Stimulated activated CD8-positive, alpha-beta memory T cell treated with anti-CD3 and anti-CD28 coated beads, Interleukin-4, amount 100 ng/mL, for 48 hours (primary cell): ENCODE measurements around the gene ITGAL.
"Not testable (repeated sequence)": the region's sequence is repeated elsewhere in the genome, so short reads cannot be mapped to it uniquely, and the experiment has no call there.

Experiments
- DNase-seq: peaks from one replicate; pipeline ENCODE4 v3.0.0-alpha.2; 2020

The ITGAL gene

GRCh38 chr16:30457743-30458560, 14.6 kb upstream of the ITGAL start:
- peak; percentile 37 for DNase-seq

DNA sequence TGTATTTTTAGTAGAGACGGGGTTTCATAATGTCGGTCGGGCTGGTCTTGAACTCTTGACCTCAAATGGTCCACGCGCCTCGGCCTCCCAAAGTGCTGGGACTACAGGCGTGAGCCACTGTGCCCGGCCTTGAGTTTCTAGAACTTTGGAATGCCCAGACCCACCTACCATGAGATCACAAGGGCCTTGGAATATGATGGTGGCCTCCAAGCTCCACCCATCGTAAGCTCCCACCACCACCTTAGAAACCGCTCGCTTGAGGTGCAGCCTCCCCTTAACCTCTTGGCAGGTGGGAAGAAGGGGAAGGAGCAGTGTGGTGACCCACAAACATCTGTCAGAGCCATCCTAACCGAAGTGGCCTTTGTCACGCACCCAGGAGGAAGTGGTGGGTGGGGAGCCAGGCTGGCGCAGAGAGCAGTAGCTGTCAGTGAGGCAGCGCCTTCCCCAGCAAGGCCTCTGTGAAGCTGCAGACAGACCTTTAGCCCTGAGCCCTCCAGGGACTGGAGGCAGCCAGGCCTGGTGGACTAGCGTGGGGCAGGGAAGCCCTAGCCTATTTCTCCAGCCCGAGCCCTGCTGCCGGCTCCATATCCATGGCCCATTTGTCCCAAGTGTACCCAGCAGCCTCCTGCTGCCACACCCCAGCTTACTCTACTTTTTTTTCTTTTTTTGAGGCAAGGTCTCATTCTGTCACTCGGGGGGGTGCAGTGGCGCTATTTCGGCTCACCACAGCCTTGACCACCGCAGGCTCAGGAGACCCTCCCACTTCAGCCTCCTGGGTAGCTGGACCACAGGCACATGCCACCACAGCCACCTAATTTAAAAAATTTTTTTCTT, 13.8 kb upstream of the ITGAL start:
- DNase-seq, result peak; percentile 91

DNA sequence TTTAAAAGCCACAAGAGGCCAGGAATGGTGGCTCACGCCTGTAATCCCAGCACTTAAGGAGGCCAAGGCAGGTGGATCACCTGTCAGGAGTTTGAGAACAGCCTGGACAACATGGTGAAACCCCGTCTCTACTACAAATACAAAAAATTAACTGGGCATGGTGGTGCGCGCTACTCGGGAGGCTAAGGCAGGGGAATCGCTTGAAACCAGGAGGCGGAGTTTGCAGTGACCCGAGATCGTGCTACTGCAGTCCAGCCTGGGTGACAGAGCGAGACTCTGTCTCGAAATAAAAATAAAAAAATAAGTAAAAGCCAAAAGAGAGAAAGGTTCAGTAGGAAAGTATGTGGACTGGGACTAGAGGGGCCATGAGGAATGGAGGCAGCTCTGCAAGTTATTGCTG, 13.1 kb upstream of the ITGAL start:
- no peak for DNase-seq

GRCh38 chr16:30461426-30461825, 11.1 kb upstream of the ITGAL start:
- not testable (repeated sequence) for DNase-seq

GRCh38 chr16:30464078-30464477, 8.5 kb upstream of the ITGAL start:
- DNase-seq, result no peak

DNA sequence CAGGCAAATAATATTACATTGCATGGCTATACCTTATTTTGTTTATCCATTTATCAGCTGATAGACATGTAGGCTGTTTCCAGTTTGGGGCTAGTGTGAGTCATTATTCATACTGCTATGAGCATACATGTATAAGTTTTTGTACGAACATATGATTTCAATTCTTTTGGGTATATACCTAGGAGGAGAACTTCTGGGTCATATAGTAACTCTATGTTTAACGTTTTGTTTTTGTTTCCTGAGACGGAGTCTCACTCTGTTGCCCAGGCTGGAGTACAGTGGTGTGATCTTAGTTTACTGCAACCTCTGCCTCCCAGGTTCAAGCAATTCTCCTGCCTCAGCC, 2.4 kb upstream of the ITGAL start:
- DNase-seq, result no peak

DNA sequence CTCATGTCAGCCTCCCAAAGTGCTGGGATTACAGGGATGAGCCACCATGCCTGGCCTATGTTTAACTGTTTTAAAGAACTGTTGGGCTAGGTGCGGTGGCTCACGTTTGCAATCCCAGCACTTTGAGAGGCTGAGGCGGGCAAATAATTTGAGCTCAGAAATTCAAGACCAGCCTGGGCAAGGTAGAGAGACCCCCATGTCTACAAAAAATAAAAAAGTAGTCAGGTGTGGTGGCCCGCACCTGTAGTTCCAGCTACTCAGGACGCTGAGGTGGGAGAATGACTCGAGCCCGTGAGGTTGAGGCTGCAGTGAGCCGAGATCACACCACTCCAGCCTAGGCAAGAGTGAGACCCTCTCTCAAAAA, 1.9 kb upstream of the ITGAL start:
- no peak for DNase-seq

GRCh38 chr16:30473231-30474073, 910 bp downstream of the ITGAL start:
- peak; percentile 83 for DNase-seq

DNA sequence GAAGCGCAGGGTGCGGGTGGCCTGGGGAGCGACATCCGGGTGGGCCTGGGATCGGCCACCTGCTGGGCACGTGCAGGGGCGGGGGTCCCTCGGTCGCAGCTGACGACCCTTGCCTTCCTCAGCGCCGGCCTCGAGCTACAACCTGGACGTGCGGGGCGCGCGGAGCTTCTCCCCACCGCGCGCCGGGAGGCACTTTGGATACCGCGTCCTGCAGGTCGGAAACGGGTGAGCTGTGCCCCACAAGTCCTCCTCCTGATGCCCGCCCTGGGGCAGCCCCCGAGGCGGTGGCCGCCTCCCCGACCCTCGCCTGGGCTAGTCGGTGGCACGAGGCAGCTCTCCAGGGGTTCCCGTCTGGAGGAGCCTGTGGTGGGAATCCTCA, 1.5 kb downstream of the ITGAL start:
- DNase-seq, result no peak

DNA sequence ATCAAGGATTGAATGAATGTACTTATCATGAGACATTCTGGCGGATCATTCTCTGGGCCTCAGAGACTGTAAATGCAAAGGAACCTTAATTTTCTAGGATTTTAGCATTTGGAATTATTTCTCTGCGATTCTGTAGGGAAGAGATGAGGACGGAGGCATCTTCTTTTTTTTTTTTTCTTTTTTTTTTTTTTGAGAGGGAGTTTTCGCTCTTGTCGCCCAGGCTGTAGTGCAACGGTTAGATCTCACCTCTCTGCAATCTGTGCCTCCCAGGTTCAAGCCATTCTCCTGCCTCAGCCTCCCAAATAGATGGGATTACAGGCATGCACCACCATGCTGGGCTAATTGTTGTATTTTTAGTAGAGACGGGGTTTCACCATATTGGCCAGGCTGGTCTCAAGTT, 2.1 kb downstream of the ITGAL start:
- DNase-seq, result no peak

DNA sequence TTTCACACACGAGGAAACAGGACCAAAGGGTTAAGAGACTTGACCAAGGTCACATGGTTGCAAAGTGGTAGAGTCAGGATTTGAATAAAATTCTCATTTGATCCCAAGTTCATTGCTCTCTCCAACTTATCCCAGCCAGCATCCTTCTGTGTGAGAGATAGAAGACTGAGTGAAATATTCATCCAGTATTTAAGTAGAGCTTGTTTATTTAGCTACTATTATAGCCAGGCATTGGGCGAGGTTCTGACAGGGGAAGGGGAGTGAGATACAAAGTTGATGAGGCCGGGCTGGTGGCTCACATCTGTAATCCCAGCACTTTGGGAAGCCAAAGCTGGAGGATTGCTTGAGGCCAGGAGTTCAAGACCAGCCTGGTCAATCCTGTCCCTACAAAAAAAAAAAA, 4.4 kb downstream of the ITGAL start:
- no peak for DNase-seq

DNA sequence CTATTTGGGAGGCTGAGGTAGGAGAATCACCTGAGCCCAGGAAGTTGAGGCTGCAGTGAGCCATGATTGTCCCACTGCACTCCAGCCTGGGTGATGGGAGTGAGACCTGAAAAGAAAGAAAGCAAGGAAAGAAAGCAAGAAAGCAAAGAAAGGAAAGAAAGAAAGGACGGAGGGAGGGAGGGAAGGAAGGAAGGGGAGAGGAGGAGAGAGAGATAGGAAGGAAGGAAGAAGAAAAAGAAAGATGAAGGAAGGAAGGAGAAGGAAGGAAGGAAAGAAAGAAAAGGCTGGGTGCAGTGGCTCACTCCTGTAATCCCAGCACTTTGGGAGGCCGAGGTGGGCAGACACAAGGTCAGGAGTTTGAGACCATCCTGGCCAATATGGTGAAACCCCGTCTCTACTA, 5.2 kb downstream of the ITGAL start:
- not testable (repeated sequence) for DNase-seq

DNA sequence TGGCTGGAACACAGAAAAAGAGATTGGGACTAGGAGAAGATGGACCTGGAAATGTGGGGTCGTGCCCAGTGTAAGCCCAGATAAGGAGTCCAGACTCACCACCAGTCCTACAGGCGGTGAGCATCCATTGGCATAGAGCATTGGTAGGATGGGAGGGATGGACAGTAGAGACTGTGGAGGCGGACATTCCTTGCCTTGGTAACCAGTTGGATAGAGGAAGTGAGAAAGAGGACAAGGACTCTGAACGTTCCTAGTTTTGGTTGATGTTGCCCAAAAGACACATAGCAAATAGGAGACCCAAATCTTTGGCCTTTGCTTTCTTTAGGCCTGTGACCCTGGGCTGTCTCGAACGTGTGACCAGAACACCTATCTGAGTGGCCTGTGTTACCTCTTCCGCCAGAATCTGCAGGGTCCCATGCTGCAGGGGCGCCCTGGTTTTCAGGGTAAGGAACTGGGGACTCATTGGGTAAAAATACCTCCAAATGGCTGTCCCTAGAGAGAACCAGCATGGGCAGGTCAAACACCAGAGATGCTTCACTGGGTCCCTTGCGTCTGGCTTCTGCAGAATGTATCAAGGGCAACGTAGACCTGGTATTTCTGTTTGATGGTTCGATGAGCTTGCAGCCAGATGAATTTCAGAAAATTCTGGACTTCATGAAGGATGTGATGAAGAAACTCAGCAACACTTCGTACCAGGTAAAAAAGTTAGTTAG, 6.4 kb downstream of the ITGAL start:
- no peak for DNase-seq

DNA sequence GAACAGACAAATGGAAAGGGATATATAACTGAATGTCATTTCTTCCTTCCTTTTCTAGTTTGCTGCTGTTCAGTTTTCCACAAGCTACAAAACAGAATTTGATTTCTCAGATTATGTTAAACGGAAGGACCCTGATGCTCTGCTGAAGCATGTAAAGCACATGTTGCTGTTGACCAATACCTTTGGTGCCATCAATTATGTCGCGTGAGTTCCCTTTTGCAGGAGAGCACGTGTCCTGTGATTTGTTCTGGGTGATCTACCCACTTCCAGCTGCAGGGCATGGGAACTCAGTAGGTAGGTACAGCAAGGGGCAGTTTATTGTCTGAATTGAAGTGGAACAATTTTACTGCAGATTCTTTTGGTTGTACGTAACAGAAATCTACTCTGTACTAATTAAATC, 8.8 kb downstream of the ITGAL start:
- DNase-seq, result no peak

DNA sequence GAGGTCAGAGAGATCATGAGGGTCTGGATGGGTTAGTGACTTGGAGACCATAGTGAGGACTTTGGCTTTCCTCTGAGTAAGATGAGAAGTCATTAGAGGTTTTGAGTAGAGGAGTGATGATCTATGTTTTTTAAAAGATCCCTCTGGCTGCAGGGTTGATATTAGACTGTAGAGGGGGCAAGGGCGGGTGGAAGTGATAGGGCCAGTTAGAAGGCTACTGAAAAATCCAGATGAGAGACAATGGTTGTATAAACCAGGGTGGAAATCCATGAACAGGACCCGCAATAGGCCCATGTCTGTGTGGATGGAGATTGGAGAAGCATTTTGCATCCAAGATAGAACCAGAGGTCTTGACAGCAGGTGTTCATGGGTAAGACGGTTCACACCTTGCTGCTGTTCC, 9.8 kb downstream of the ITGAL start:
- DNase-seq, result no peak

- DNase-seq, result no peak
Measured at GRCh38 chr16:30484887-30485286, 12.3 kb downstream of the ITGAL start.

DNA sequence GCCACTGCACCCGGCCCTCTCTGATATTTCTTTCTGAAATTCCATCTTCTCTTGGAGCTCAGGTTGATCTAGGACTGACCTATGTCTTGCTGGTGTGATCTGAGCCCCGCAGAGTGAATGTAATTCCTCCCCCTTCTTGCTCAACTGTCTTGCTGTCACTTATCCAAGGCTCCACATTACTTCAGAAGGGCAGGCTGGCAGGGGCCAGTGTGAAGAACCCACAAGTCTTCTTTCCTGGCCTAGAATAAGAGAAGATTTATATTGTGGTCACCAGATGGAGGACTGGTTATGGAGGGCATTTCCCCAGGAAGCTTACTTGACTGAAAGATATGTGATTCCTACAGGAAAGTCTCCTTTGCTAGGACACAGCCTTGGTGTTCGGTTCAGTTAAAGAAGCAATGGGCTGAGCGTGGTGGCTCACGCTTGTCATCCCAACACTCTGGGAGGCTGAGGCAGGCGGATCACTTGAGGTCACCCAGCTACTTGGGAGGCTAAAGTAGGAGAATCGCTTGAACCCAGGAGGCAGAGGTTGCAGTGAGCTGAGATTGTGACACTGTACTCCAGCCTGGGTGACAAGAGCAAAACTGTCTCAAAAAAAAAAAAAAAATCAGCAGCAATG, 13.4 kb downstream of the ITGAL start:
- DNase-seq, result no peak

DNA sequence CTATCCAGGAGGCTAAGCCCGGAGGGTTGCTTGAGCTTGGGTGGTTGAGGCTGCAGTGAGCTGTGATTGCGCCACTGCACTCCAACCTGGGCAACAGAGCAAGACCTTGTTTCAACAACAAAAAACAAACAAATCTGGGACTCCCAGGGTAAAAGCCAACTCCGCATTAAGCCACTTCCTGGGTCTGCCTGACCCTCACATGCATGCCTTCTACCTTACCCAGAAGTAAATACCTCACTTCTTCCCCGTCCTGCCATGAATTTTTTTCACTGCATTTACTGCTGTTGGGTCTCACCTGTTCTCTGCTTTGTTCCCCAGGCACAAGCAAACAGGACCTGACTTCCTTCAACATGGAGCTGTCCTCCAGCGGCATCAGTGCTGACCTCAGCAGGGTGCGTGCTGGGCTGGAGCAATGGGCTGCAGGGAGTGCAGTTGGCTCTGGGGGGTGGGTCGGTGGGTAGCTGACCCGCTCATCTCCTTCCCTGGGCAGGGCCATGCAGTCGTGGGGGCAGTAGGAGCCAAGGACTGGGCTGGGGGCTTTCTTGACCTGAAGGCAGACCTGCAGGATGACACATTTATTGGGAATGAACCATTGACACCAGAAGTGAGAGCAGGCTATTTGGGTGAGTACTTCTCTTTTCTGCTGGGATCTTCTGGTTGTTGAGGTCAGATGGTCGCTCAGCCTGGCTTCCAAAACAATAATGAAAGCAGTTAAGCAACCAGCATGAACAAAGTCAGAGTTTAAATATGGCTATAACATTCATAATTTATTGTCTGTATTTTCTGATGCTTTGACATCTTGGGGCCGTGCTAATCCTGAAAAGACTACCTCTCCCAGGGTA, 16.4 kb downstream of the ITGAL start:
- no peak for DNase-seq

DNA sequence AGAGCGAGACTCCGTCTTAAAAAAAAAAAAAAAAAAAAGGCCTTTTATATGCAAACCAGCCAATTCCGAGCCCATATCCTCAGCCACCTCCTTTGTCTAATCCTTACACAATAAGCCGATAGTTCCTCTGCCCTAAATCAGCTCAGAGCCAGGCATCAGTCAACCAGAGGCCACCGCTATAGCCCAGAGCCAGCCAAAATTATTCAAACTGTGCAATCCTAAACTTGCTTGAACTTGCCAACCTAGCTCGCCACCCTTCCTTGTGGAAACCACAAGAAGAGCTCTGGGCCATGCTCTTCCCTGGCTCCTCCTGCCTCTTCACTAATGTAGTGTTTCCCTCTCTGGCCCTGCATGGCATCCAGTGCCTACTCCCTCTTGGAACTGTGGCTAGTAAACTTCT, 17.7 kb downstream of the ITGAL start:
- no peak for DNase-seq

DNA sequence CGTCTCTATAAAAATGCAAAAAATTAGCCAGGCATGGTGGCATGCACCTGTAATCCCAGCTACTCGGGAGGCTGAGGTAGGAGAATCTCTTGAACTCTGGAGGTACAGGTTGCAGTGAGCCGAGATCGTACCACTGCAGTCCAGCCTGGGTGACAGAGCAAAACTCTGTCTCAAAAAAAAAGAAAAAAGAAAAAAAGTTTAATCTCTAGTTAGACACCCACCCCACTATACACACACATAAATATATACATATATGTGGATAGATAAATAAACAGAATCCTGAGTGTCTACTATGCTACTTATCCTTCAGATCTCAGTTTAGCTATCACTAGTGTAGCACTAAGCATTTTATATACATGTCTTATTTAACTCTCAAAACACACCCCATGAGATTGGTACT, 18.7 kb downstream of the ITGAL start:
- DNase-seq, result no peak

DNA sequence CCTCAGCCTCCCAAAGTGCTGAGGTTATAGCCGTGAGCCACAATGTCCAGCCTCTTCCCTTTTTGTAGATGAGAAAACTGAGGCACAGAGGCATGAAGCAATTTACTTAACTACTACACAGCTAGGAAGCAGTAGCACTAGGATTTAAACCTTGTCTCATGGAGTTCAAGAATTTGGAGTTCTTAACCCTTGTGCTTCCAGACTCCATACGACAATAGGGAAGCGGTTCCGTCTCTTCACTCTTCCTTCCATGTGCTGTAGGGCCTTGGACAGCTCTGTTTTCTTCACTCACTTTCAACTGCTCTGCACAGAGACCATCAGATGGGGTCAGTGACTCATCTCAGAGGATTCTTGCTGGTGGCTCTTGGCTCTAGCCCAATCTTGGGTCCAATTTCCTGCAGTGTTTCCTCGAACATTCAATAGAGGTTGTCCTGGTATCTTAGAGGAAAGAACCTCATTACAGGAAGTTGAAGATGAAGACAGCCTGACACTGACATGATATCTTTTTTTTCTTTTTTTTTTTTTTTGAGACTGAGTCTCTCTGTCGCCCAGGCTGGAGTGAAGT, 19.3 kb downstream of the ITGAL start:
- no peak for DNase-seq
